HG03521 (cell line): ENCODE data around the gene ZNF473.
"Not testable (repeated sequence)": the region's sequence is repeated elsewhere in the genome, so short reads cannot be mapped to it uniquely, and the experiment has no call there.

Experiments used
- ATAC-seq: cut with Tn5 transposase; IDR thresholded peaks from one replicate; pipeline ENCODE4 v1.9.1; 2021; ENCODE audit warnings: mild to moderate bottlenecking, moderate library complexity; ENCODE audit not compliant: unreplicated experiment

ZNF473 gene

DNA sequence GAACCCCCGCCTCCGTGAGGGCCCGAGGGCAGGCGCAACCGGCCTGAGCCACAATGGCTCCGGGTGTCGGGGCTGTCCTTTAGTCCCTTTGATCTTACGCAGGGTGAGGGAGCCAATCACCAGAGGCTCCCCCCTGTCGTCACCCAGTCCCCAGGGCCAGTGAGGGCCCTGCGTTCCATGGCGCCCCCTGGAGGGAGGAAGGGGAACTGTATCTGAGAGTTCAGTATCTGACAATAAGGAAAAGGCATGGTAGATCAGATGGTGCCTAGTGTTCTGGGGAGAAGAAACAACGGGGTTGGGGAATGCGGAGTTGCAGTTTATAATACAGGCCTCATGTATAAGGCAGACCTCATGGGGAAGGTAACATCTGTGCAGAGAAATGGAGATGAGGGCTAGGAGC lies 72.1 kb downstream of the ZNF473 start:
- not testable (repeated sequence) for ATAC-seq

GRCh38 chr19:50098892-50099291 lies 73.1 kb downstream of the ZNF473 start:
- ATAC-seq: not testable (repeated sequence)

DNA sequence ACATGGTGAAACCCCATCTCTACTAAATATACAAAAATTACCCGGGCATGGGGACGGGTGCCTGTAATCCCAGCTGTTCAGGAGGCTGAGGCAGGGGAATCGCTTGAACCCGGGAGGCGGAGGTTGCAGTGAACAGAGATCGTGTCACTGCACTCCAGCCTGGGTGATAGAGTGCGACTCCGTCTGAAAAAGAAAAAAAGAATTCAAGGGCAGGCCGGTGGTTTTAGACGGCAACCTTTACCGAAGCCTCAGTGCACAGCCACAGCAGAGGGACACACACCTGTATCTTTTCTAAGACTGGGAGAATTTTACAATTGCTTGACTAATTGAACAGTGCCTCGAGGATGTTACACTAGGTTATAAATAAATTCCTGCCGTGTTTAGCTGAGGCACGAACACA lies 73.9 kb downstream of the ZNF473 start:
- not testable (repeated sequence) for ATAC-seq

- ATAC-seq: not testable (repeated sequence)
Observed at GRCh38 chr19:50100946-50101345, 75.1 kb downstream of the ZNF473 start.
